OCI-LY3 (cell line): ENCODE measurements around the gene SMYD3.

Source experiments
- H2AFZ ChIP-seq: fragments of 200-600, 300-600 bp; shearing (Covaris generic); 2 replicates; pipeline ENCODE4 v1.6.0; 2014; ENCODE audit warnings: antibody characterized with exemption, low read depth, low read length
- H3K27ac ChIP-seq: fragments of 200-600, 300-600 bp; sonication (generic); 2 replicates; pipeline ENCODE4 v1.5.1; 2014; ENCODE audit warnings: mild to moderate bottlenecking, low read length, moderate library complexity, mixed read lengths
- H3K27me3 ChIP-seq: fragments of 200-600, 300-600 bp; sonication (generic); 2 replicates; pipeline ENCODE4 v1.6.1; 2014; ENCODE audit warnings: low read depth, low read length, mixed read lengths
- H3K36me3 ChIP-seq: fragments of 200-600, 300-600 bp; sonication (generic); replicated peaks from 2 replicates; pipeline ENCODE3; 2014; ENCODE audit warnings: low read depth, low read length, mixed read lengths
- H3K4me1 ChIP-seq: fragments of 300-600, 200-600 bp; sonication (generic); 2 replicates; pipeline ENCODE4 v1.6.1; 2014; ENCODE audit warnings: low read length, mixed read lengths
- H3K4me2 ChIP-seq: fragments of 200-600, 300-600 bp; sonication (generic); 2 replicates; pipeline ENCODE4 v1.6.1; 2014; ENCODE audit warnings: low read length, mixed read lengths
- H3K4me3 ChIP-seq: fragments of 300-600, 200-600 bp; sonication (generic); 2 replicates; pipeline ENCODE4 v1.5.1; 2014; ENCODE audit warnings: antibody characterized with exemption, mild to moderate bottlenecking, low read length, moderate library complexity
- H3K79me2 ChIP-seq: fragments of 300-600, 200-600 bp; shearing (Covaris generic); 2 replicates; pipeline ENCODE4 v1.6.1; 2014; ENCODE audit warnings: mild to moderate bottlenecking, low read length, mixed read lengths
- H3K9ac ChIP-seq: fragments of 300-600, 200-600 bp; shearing (Covaris generic); 2 replicates; pipeline ENCODE4 v1.6.0; 2014; ENCODE audit warnings: mild to moderate bottlenecking, low read length, moderate library complexity
- H3K9me3 ChIP-seq: fragments of 200-600, 300-600 bp; shearing (Covaris generic); 2 replicates; pipeline ENCODE4 v1.6.1; 2014; ENCODE audit warnings: low read length, mixed read lengths; ENCODE audit not compliant: insufficient read depth
- H4K20me1 ChIP-seq: fragments of 200-600, 300-600 bp; sonication (generic); 2 replicates; pipeline ENCODE4 v1.6.1; 2016; ENCODE audit warnings: low read length, mixed read lengths; ENCODE audit not compliant: insufficient read depth
- CTCF ChIP-seq: fragments of 200-600, 300-600 bp; sonication (generic); IDR thresholded peaks from 2 replicates; pipeline ENCODE4 v1.5.1; 2014; ENCODE audit warnings: antibody characterized with exemption, low read length, low read depth
- EZH2phosphoT487 ChIP-seq: fragments of 200-600 bp; shearing (Covaris generic); IDR thresholded peaks from 2 replicates; pipeline ENCODE4 v1.6.1; 2018; ENCODE audit warnings: antibody characterized with exemption, mixed run types, low read depth

The SMYD3 gene

GRCh38 chr1:245832771-245833527 is 674.1 kb downstream of the SMYD3 start:
- no peaks in the 10 kb centered on the region for H4K20me1 ChIP-seq
- peaks cover 5% of the 10 kb centered on the region for H3K4me1 ChIP-seq
- H3K27ac ChIP-seq = no peak overlapping the region
- no peak overlapping the region for H3K4me3 ChIP-seq
- H3K9me3 ChIP-seq = no peaks in the 10 kb centered on the region
- H3K79me2 ChIP-seq = no peaks in the 10 kb centered on the region
- no peaks in the 10 kb centered on the region for H3K27me3 ChIP-seq
- H3K36me3 ChIP-seq = no peaks in the 10 kb centered on the region
- no peak overlapping the region for H3K4me2 ChIP-seq
- no peak overlapping the region for H3K9ac ChIP-seq
- H2AFZ ChIP-seq = no peak overlapping the region
- no peak for TF ChIP-seq CTCF
- no peak for TF ChIP-seq EZH2phosphoT487

DNA sequence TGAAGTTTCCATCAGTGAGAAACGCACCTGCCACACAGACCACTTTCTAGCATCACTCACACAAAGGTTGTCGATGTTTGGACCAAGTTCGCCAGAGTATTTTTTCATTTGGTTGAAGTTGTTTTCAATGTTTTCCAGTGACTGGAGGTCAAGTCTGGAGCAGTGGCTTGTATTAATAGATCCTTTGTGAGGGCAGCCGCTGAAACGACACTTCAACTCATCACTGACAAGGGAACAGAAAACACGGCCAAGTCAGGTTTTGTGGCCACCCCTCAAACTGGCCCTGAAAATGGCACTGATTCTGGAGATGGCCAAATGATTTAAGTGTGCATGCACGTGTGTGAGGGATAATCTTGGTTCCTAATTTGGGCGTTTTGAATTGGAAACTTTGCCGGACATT is 675.6 kb downstream of the SMYD3 start:
- no peaks in the 10 kb centered on the region for H3K9me3 ChIP-seq
- H3K27ac ChIP-seq = no peak overlapping the region
- no peak overlapping the region for H2AFZ ChIP-seq
- no peak overlapping the region for H3K9ac ChIP-seq
- H3K4me1 ChIP-seq = peaks cover 5% of the 10 kb centered on the region
- H3K27me3 ChIP-seq = no peaks in the 10 kb centered on the region
- H4K20me1 ChIP-seq = no peaks in the 10 kb centered on the region
- H3K4me2 ChIP-seq = no peak overlapping the region
- TF ChIP-seq CTCF (no peak), EZH2phosphoT487 (no peak)
- no peak overlapping the region for H3K4me3 ChIP-seq
- H3K36me3 ChIP-seq = no peaks in the 10 kb centered on the region
- no peaks in the 10 kb centered on the region for H3K79me2 ChIP-seq

- Histone ChIP-seq H3K27ac (no peak overlapping the region), H3K4me3 (no peak overlapping the region), H3K79me2 (no peaks in the 10 kb centered on the region), H3K36me3 (no peaks in the 10 kb centered on the region), H4K20me1 (no peaks in the 10 kb centered on the region), H3K4me2 (no peak overlapping the region), H2AFZ (no peak overlapping the region), H3K9me3 (no peaks in the 10 kb centered on the region), H3K4me1 (peaks cover 5% of the 10 kb centered on the region), H3K27me3 (no peaks in the 10 kb centered on the region), H3K9ac (no peak overlapping the region)
- TF ChIP-seq CTCF (no peak), EZH2phosphoT487 (no peak)
Observed at GRCh38 chr1:245829826-245830225, 677.3 kb downstream of the SMYD3 start.

- no peak overlapping the region for H3K27ac ChIP-seq
- no peak overlapping the region for H3K4me3 ChIP-seq
- no peaks in the 10 kb centered on the region for H4K20me1 ChIP-seq
- H3K36me3 ChIP-seq = no peaks in the 10 kb centered on the region
- H2AFZ ChIP-seq = no peak overlapping the region
- no peak for TF ChIP-seq EZH2phosphoT487
- TF ChIP-seq CTCF = no peak
- H3K79me2 ChIP-seq = no peaks in the 10 kb centered on the region
- peaks cover 5% of the 10 kb centered on the region for H3K4me1 ChIP-seq
- H3K9me3 ChIP-seq = no peaks in the 10 kb centered on the region
- no peak overlapping the region for H3K9ac ChIP-seq
- no peak overlapping the region for H3K4me2 ChIP-seq
- H3K27me3 ChIP-seq = no peaks in the 10 kb centered on the region
Observed at GRCh38 chr1:245829194-245829593, 677.9 kb downstream of the SMYD3 start.
